ENCODE results near the gene FSTL5.

Gene FSTL5

GRCh38 chr4:161438096-161438495, 725.7 kb downstream of the FSTL5 start:
- no peak for ATAC-seq
- TF ChIP-seq RARB (CRISPR knock-in tag; IDR thresholded peaks at IDR 0.05) (no peak), GLIS3 (CRISPR knock-in tag; IDR thresholded peaks at IDR 0.05) (no peak), ZNF8 (CRISPR knock-in tag; IDR thresholded peaks at IDR 0.05) (no peak), ZNF565 (CRISPR knock-in tag; conservative IDR thresholded peaks at IDR 0.05; ENCODE audit: low read depth) (no peak), TSHZ2 (CRISPR knock-in tag; IDR thresholded peaks at IDR 0.05) (no peak), PATZ1 (CRISPR knock-in tag; IDR thresholded peaks at IDR 0.05; ENCODE audit: borderline replicate concordance) (no peak), POU6F1 (CRISPR knock-in tag; IDR thresholded peaks at IDR 0.05; ENCODE audit: borderline replicate concordance, low read depth) (no peak), ARNTL (CRISPR knock-in tag; IDR thresholded peaks at IDR 0.05; ENCODE audit: borderline replicate concordance, low read depth) (no peak), ZC3H10 (CRISPR knock-in tag; IDR thresholded peaks at IDR 0.05) (no peak)

- TF ChIP-seq ZNF70 (CRISPR knock-in tag; IDR thresholded peaks at IDR 0.05) (no peak), ISL1 (CRISPR knock-in tag; IDR thresholded peaks at IDR 0.05) (no peak), SNAI2 (CRISPR knock-in tag; IDR thresholded peaks at IDR 0.05) (no peak), OSR1 (CRISPR knock-in tag; IDR thresholded peaks at IDR 0.05) (no peak), RARB (CRISPR knock-in tag; IDR thresholded peaks at IDR 0.05) (no peak), ARNTL (CRISPR knock-in tag; IDR thresholded peaks at IDR 0.05; ENCODE audit: borderline replicate concordance, low read depth) (no peak), ZC3H10 (CRISPR knock-in tag; IDR thresholded peaks at IDR 0.05) (no peak), CSDC2 (CRISPR knock-in tag; IDR thresholded peaks at IDR 0.05) (no peak), TOX (CRISPR knock-in tag; IDR thresholded peaks at IDR 0.05; ENCODE audit: borderline replicate concordance) (no peak), ZNF565 (CRISPR knock-in tag; conservative IDR thresholded peaks at IDR 0.05; ENCODE audit: low read depth) (no peak), GLIS3 (CRISPR knock-in tag; IDR thresholded peaks at IDR 0.05) (no peak), ESRRG (CRISPR knock-in tag; IDR thresholded peaks at IDR 0.05) (no peak), POU6F1 (CRISPR knock-in tag; IDR thresholded peaks at IDR 0.05; ENCODE audit: borderline replicate concordance, low read depth) (no peak), PATZ1 (CRISPR knock-in tag; IDR thresholded peaks at IDR 0.05; ENCODE audit: borderline replicate concordance) (no peak), ZFP3 (CRISPR knock-in tag; IDR thresholded peaks at IDR 0.05) (no peak), ZNF8 (CRISPR knock-in tag; IDR thresholded peaks at IDR 0.05) (no peak), TCF4 (CRISPR knock-in tag; IDR thresholded peaks at IDR 0.05; ENCODE audit: borderline replicate concordance) (no peak)
- ATAC-seq: no peak
These were observed 735.4 kb downstream of the FSTL5 start for GRCh38 chr4:161428180-161428965.

- no peak for TF ChIP-seq BACH2 (CRISPR knock-in tag; IDR thresholded peaks at IDR 0.05; ENCODE audit: borderline replicate concordance)
- TF ChIP-seq TSHZ2 (CRISPR knock-in tag; IDR thresholded peaks at IDR 0.05): no peak
- no peak for TF ChIP-seq TCF4 (CRISPR knock-in tag; IDR thresholded peaks at IDR 0.05; ENCODE audit: borderline replicate concordance)
- ATAC-seq: peak; percentile 33; the same call in 1 of the 3 replicates
These were observed 744.0 kb downstream of the FSTL5 start for GRCh38 chr4:161419822-161420221.

Measured in SK-N-SH treated with all-trans-retinoic acid at 6 μM for 48 hours (cell line).